Measurements from ENCODE around the gene EXOC2.

- TF ChIP-seq EZH2phosphoT487 (IDR thresholded peaks at IDR 0.05; ENCODE audit: low read depth) = no peak
- TF ChIP-seq, protein P1, sequence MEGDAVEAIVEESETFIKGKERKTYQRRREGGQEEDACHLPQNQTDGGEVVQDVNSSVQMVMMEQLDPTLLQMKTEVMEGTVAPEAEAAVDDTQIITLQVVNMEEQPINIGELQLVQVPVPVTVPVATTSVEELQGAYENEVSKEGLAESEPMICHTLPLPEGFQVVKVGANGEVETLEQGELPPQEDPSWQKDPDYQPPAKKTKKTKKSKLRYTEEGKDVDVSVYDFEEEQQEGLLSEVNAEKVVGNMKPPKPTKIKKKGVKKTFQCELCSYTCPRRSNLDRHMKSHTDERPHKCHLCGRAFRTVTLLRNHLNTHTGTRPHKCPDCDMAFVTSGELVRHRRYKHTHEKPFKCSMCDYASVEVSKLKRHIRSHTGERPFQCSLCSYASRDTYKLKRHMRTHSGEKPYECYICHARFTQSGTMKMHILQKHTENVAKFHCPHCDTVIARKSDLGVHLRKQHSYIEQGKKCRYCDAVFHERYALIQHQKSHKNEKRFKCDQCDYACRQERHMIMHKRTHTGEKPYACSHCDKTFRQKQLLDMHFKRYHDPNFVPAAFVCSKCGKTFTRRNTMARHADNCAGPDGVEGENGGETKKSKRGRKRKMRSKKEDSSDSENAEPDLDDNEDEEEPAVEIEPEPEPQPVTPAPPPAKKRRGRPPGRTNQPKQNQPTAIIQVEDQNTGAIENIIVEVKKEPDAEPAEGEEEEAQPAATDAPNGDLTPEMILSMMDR (IDR thresholded peaks at IDR 0.05; ENCODE audit: low read depth, low read length) = no peak
These were observed 155.8 kb downstream of the EXOC2 start for GRCh38 chr6:537114-537513.
